H9 (cell line): ENCODE results near the gene HS6ST3. TPM values are rescaled to one million over a fixed set of nuclear protein-coding genes. Genes with fewer than 3 reads are reported as not detected.

Experiments
- DNase-seq: peaks from one replicate; pipeline ENCODE4 v3.0.0-alpha.2; 2017
- H2AFZ ChIP-seq: one replicate; pipeline ENCODE4 v1.6.1; 2013; ENCODE audit warnings: mild to moderate bottlenecking, low read length, control low read depth, moderate library complexity
- H2AK5ac ChIP-seq: 2 replicates; pipeline ENCODE4 v1.6.1; 2013; ENCODE audit warnings: low read length, control low read depth, mixed read lengths; ENCODE audit not compliant: insufficient read length
- H2BK120ac ChIP-seq: one replicate; pipeline ENCODE4 v1.6.1; 2013; ENCODE audit warnings: low read depth, mild to moderate bottlenecking, low read length, control low read depth, inconsistent platforms; ENCODE audit not compliant: poor library complexity, severe bottlenecking
- H2BK12ac ChIP-seq: 2 replicates; pipeline ENCODE4 v1.6.1; 2013; ENCODE audit warnings: low read length, control low read depth, mixed read lengths, low read depth; ENCODE audit not compliant: insufficient read length
- H2BK15ac ChIP-seq: 2 replicates; pipeline ENCODE4 v1.6.1; 2013; ENCODE audit warnings: low read depth, low read length, control low read depth
- H2BK20ac ChIP-seq: one replicate; pipeline ENCODE4 v1.6.1; 2013; ENCODE audit warnings: low read depth, mild to moderate bottlenecking, low read length, control low read depth, inconsistent platforms; ENCODE audit not compliant: poor library complexity, severe bottlenecking
- H2BK5ac ChIP-seq: 2 replicates; pipeline ENCODE4 v1.6.1; 2013; ENCODE audit warnings: low read length, control low read depth, mixed read lengths; ENCODE audit not compliant: insufficient read length
- H3K14ac ChIP-seq: 2 replicates; pipeline ENCODE4 v1.6.1; 2013; ENCODE audit warnings: low read length, control low read depth; ENCODE audit not compliant: insufficient read depth
- H3K18ac ChIP-seq: 2 replicates; pipeline ENCODE4 v1.6.1; 2013; ENCODE audit warnings: low read depth, mild to moderate bottlenecking, mixed read lengths, low read length, control low read depth; ENCODE audit not compliant: insufficient read length
- H3K23ac ChIP-seq: 2 replicates; pipeline ENCODE4 v1.6.1; 2013; ENCODE audit warnings: low read length, control low read depth, mixed read lengths, low read depth; ENCODE audit not compliant: insufficient read length
- H3K23me2 ChIP-seq: 2 replicates; pipeline ENCODE4 v1.6.1; 2013; ENCODE audit warnings: low read depth, mild to moderate bottlenecking, mixed read lengths, low read length, control low read depth; ENCODE audit not compliant: insufficient read length, poor library complexity, severe bottlenecking
- H3K27ac ChIP-seq: 2 replicates; pipeline ENCODE4 v1.5.1; 2013; ENCODE audit warnings: low read length, control low read depth, mixed read lengths, low read depth; ENCODE audit not compliant: insufficient read length
- H3K27me3 ChIP-seq: 2 replicates; pipeline ENCODE4 v1.6.1; 2013; ENCODE audit warnings: low read length, control low read depth, inconsistent platforms; ENCODE audit not compliant: insufficient read depth
- H3K4ac ChIP-seq: 2 replicates; pipeline ENCODE4 v1.6.1; 2013; ENCODE audit warnings: low read depth, mild to moderate bottlenecking, control low read depth, inconsistent platforms, low read length, moderate library complexity
- H3K4me1 ChIP-seq: 2 replicates; pipeline ENCODE4 v1.6.1; 2013; ENCODE audit warnings: low read length, control low read depth, inconsistent platforms; ENCODE audit not compliant: insufficient read depth
- H3K4me2 ChIP-seq: 2 replicates; pipeline ENCODE4 v1.6.1; 2013; ENCODE audit warnings: low read length, control low read depth, mixed read lengths; ENCODE audit not compliant: insufficient read length, insufficient read depth
- H3K56ac ChIP-seq: 2 replicates; pipeline ENCODE4 v1.6.1; 2013; ENCODE audit warnings: low read depth, mild to moderate bottlenecking, mixed read lengths, low read length, control low read depth; ENCODE audit not compliant: insufficient read length
- H3K79me1 ChIP-seq: 2 replicates; pipeline ENCODE4 v1.6.1; 2013; ENCODE audit warnings: low read depth, mild to moderate bottlenecking, moderate library complexity, low read length, control low read depth, inconsistent platforms; ENCODE audit not compliant: insufficient read depth, poor library complexity, severe bottlenecking
- H3K79me2 ChIP-seq: 2 replicates; pipeline ENCODE4 v1.6.1; 2013; ENCODE audit warnings: low read length, control low read depth, inconsistent platforms; ENCODE audit not compliant: insufficient read depth
- H3K9ac ChIP-seq: 2 replicates; pipeline ENCODE4 v1.6.1; 2013; ENCODE audit warnings: low read length, control low read depth, mixed read lengths; ENCODE audit not compliant: insufficient read length; ENCODE audit errors: extremely low read depth
- H3K9me3 ChIP-seq: one replicate; pipeline ENCODE4 v1.6.1; 2013; ENCODE audit warnings: low read depth, low read length, inconsistent platforms; ENCODE audit not compliant: control insufficient read depth
- H3T11ph ChIP-seq: one replicate; pipeline ENCODE4 v1.6.1; 2013; ENCODE audit warnings: mild to moderate bottlenecking, low read length, control low read depth, inconsistent platforms
- H4K20me1 ChIP-seq: one replicate; pipeline ENCODE4 v1.6.1; 2013; ENCODE audit not compliant: control insufficient read depth, insufficient read length, insufficient read depth
- H4K5ac ChIP-seq: 2 replicates; pipeline ENCODE4 v1.6.1; 2013; ENCODE audit warnings: low read depth, mild to moderate bottlenecking, mixed read lengths, low read length, control low read depth; ENCODE audit not compliant: insufficient read length
- H4K8ac ChIP-seq: replicated peaks from 2 replicates; pipeline ENCODE4 v1.6.1; 2013; ENCODE audit warnings: low read length, control low read depth, mixed read lengths, low read depth; ENCODE audit not compliant: insufficient read length
- H4K91ac ChIP-seq: 2 replicates; pipeline ENCODE4 v1.6.1; 2013; ENCODE audit warnings: low read depth, mild to moderate bottlenecking, moderate library complexity, mixed read lengths, low read length, control low read depth; ENCODE audit not compliant: insufficient read length
- H3K27ac Mint-ChIP-seq, 3 experiments: 2 replicates in 2 of 3; 3 replicates in 1 of 3; pipeline ENCODE4 v1.8.0; 2020 to 2021; ENCODE audit warnings: mixed read lengths in 3 of 3, mild to moderate bottlenecking in 1 of 3, moderate library complexity in 1 of 3
- H3K27me3 Mint-ChIP-seq: 2 replicates; pipeline ENCODE4 v1.8.0; 2021; ENCODE audit warnings: low read depth, mild to moderate bottlenecking, moderate library complexity, mixed read lengths
- H3K36me3 Mint-ChIP-seq, 3 experiments: 2 replicates in 2 of 3; 3 replicates in 1 of 3; pipeline ENCODE4 v1.8.0; 2020 to 2021; ENCODE audit warnings: low read depth in 3 of 3, mixed read lengths in 3 of 3; ENCODE audit not compliant: insufficient read depth in 1 of 3
- H3K4me1 Mint-ChIP-seq, 2 experiments: 2 replicates each; pipeline ENCODE4 v1.8.0; 2020; ENCODE audit warnings: mixed read lengths in 2 of 2
- H3K4me3 Mint-ChIP-seq, 2 experiments: 2 replicates in 1 of 2; 3 replicates in 1 of 2; pipeline ENCODE4 v1.8.0; 2020 to 2021; ENCODE audit warnings: mild to moderate bottlenecking in 2 of 2, mixed read lengths in 2 of 2, moderate library complexity in 1 of 2
- H3K9me3 Mint-ChIP-seq, 2 experiments: 2 replicates in 1 of 2; 3 replicates in 1 of 2; pipeline ENCODE4 v1.8.0; 2020; ENCODE audit warnings: mild to moderate bottlenecking in 2 of 2, mixed read lengths in 2 of 2, moderate library complexity in 1 of 2
- CTCF ChIP-seq: fragments of 200-600 bp; sonication (generic); conservative IDR thresholded peaks from 3 replicates; pipeline ENCODE4 v1.8.0; 2021; ENCODE audit warnings: antibody characterized with exemption, mild to moderate bottlenecking
- WGBS: extraction: QIAGEN DNeasy Blood & Tissue Kit; methylation state at CpG from one replicate; pipeline ENCODE4 v1.1.7; 2013; ENCODE audit warnings: missing lambda C conversion rate, low lambda C conversion rate, mixed read lengths; ENCODE audit not compliant: insufficient read length; ENCODE audit errors: extremely low coverage; 5-methylcytosine and 5-hydroxymethylcytosine counted together
- total RNA-seq: library from RNA; stranded (reverse); gene quantifications from 2 replicates; pipeline ENCODE4 v1.2.1, GENCODE V29; 2021

The HS6ST3 gene
- total RNA-seq, 1 experiment from 2014 or later: 0.44 TPM

DNA sequence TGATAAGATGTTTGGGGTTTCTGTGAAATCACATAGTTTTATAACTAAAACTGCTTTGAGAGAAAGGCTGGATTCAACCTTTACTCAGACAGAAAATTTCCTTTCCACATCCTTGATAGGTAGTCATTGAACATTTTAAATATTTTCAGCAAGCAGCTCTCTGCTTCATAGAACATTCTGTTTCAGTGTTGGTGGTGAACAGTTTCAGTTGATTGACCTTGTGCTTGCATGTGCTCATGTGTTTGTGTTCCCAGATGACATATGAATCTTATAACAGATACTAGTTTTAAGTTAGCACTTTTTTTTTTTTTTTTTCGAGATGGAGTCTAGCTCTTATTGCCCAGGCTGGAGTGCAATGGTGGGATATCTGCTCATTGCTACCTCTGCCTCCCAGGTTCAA is 290.1 kb downstream of the HS6ST3 start:
- Histone ChIP-seq H3K27me3 (no peaks in the 10 kb centered on the region), H4K91ac (no peak overlapping the region), H2BK20ac (no peak overlapping the region), H3K18ac (no peak overlapping the region), H4K5ac (no peak overlapping the region), H2BK120ac (no peak overlapping the region), H3K79me1 (no peaks in the 10 kb centered on the region), H3K14ac (no peak overlapping the region), H3K27ac (no peak overlapping the region), H2AK5ac (no peak overlapping the region), H3K4me2 (no peak overlapping the region), H4K8ac (no peak overlapping the region), H3K4me1 (no peaks in the 10 kb centered on the region), H3K23me2 (no peaks in the 10 kb centered on the region), H3K56ac (no peak overlapping the region), H3K4ac (no peak overlapping the region), H3T11ph (no peak overlapping the region), H3K79me2 (no peaks in the 10 kb centered on the region), H2BK12ac (no peak overlapping the region), H2BK5ac (no peak overlapping the region), H4K20me1 (no peaks in the 10 kb centered on the region), H3K23ac (no peak overlapping the region), H2BK15ac (no peak overlapping the region), H3K9ac (no peak overlapping the region), H3K9me3 (no peaks in the 10 kb centered on the region), H2AFZ (no peak overlapping the region)
- H3K4me3 Mint-ChIP-seq: no peak overlapping the region
- no peaks in the 10 kb centered on the region; the same call in 1 of the 2 replicates for H3K27me3 Mint-ChIP-seq
- no peak for DNase-seq
- H3K27ac Mint-ChIP-seq: no peak overlapping the region
- no peak for TF ChIP-seq CTCF
- no peaks in the 10 kb centered on the region; a peak in 1 of 7 replicates for H3K36me3 Mint-ChIP-seq
- H3K9me3 Mint-ChIP-seq: no peaks in the 10 kb centered on the region
- WGBS: no CpG with 5 or more reads among the region's 1 CpG
- H3K4me1 Mint-ChIP-seq: peaks cover 9% of the 10 kb centered on the region in 2 experiments
